Left lobe of liver (tissue), 2 donors: ENCODE measurements around the gene PDGFRB. TPM values are rescaled to one million over a fixed set of nuclear protein-coding genes. Genes with fewer than 3 reads are reported as not detected.
A peak's percentile ranks its signal among the peaks of the same experiment; 100 is the strongest.

Experiments
- ATAC-seq: fragments of 200-7000 bp; cut with Tn5 transposase; one replicate; pipeline ENCODE4 v1.9.1; 2020; ENCODE audit warnings: mild to moderate bottlenecking, moderate library complexity
- DNase-seq: peaks from one replicate; pipeline ENCODE4 v3.0.0-alpha.2; 2020; ENCODE audit warnings: low spot score
- total RNA-seq: library from RNA; stranded (reverse); gene quantifications from one replicate; pipeline ENCODE4 v1.2.1, GENCODE V29; 2021
- donor health status: DM: no; HTN: no; CAD: no; lungs with moderate emphysema.
- donor health status: DM: no; HTN: yes; CAD: no.

The PDGFRB gene
- total RNA-seq, 1 donor from 2014 or later = 12.8 TPM

GRCh38 chr5:150147670-150148069 is 8.0 kb downstream of the PDGFRB start:
- no peak for DNase-seq
- ATAC-seq = no peak

GRCh38 chr5:150146862-150147601 is 8.6 kb downstream of the PDGFRB start:
- ATAC-seq (no peak), DNase-seq (no peak)

- ATAC-seq (no peak), DNase-seq (no peak)
These were observed 9.4 kb downstream of the PDGFRB start for GRCh38 chr5:150146235-150146634.

GRCh38 chr5:150144879-150145278 is 10.8 kb downstream of the PDGFRB start:
- DNase-seq (no peak), ATAC-seq (no peak)

- DNase-seq (no peak), ATAC-seq (no peak)
These were observed 11.3 kb downstream of the PDGFRB start for GRCh38 chr5:150144246-150144801.

- DNase-seq (no peak), ATAC-seq (no peak)
These were observed 12.0 kb downstream of the PDGFRB start for GRCh38 chr5:150143350-150144245.

- DNase-seq = no peak
- ATAC-seq = no peak
These were observed 12.7 kb downstream of the PDGFRB start for GRCh38 chr5:150142959-150143349.

GRCh38 chr5:150142185-150142958 is 13.3 kb downstream of the PDGFRB start:
- peak; percentile 54 for ATAC-seq
- peak; percentile 82 for DNase-seq

- peak; percentile 3 for ATAC-seq
- no peak for DNase-seq
These were observed 14.0 kb downstream of the PDGFRB start for GRCh38 chr5:150141544-150142184.

GRCh38 chr5:150140830-150141229 is 14.8 kb downstream of the PDGFRB start:
- DNase-seq (no peak), ATAC-seq (no peak)

GRCh38 chr5:150139334-150139733 is 16.3 kb downstream of the PDGFRB start:
- DNase-seq = no peak
- no peak for ATAC-seq

- ATAC-seq (peak; percentile 73), DNase-seq (peak; percentile 86)
These were observed 16.9 kb downstream of the PDGFRB start for GRCh38 chr5:150138551-150139265.

GRCh38 chr5:150137997-150138396 is 17.6 kb downstream of the PDGFRB start:
- DNase-seq = peak; percentile 69

GRCh38 chr5:150137168-150137957 is 18.3 kb downstream of the PDGFRB start:
- peak; percentile 85 for DNase-seq

More at GRCh38 chr5:150137997-150138396, 17.6 kb downstream of the PDGFRB start:
- ATAC-seq = peak; percentile 28

GRCh38 chr5:150136305-150137167 is 19.1 kb downstream of the PDGFRB start:
- DNase-seq (no peak), ATAC-seq (peak; percentile 1)

More at GRCh38 chr5:150137168-150137957, 18.3 kb downstream of the PDGFRB start:
- ATAC-seq = peak; percentile 73

- DNase-seq (no peak), ATAC-seq (no peak)
These were observed 19.9 kb downstream of the PDGFRB start for GRCh38 chr5:150135557-150136304.

GRCh38 chr5:150134198-150134588 is 21.5 kb downstream of the PDGFRB start:
- DNase-seq (no peak), ATAC-seq (no peak)
